22Rv1 (cell line): ENCODE data around the gene TM7SF2.
"Not testable (repeated sequence)": the region's sequence is repeated elsewhere in the genome, so short reads cannot be mapped to it uniquely, and the experiment has no call there.

ENCODE experiments used
- H3K27ac ChIP-seq: fragments of 450-650 bp; 2 replicates; pipeline ENCODE4 v1.5.1; 2017
- ZFX ChIP-seq: fragments of 450-650 bp; IDR thresholded peaks from 2 replicates; pipeline ENCODE4 v1.6.1; 2017; ENCODE audit warnings: antibody characterized with exemption, borderline replicate concordance
- TF ChIP-seq, protein P1 (sequence below): fragments of 450-650 bp; IDR thresholded peaks from 2 replicates; pipeline ENCODE4 v1.5.1; 2017; ENCODE audit warnings: mild to moderate bottlenecking

The TM7SF2 gene

GRCh38 chr11:65141896-65142494 lies 30.3 kb downstream of the TM7SF2 start:
- no peak overlapping the region for H3K27ac ChIP-seq
- TF ChIP-seq, protein P1, sequence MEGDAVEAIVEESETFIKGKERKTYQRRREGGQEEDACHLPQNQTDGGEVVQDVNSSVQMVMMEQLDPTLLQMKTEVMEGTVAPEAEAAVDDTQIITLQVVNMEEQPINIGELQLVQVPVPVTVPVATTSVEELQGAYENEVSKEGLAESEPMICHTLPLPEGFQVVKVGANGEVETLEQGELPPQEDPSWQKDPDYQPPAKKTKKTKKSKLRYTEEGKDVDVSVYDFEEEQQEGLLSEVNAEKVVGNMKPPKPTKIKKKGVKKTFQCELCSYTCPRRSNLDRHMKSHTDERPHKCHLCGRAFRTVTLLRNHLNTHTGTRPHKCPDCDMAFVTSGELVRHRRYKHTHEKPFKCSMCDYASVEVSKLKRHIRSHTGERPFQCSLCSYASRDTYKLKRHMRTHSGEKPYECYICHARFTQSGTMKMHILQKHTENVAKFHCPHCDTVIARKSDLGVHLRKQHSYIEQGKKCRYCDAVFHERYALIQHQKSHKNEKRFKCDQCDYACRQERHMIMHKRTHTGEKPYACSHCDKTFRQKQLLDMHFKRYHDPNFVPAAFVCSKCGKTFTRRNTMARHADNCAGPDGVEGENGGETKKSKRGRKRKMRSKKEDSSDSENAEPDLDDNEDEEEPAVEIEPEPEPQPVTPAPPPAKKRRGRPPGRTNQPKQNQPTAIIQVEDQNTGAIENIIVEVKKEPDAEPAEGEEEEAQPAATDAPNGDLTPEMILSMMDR, result no peak
- TF ChIP-seq ZFX, result no peak

GRCh38 chr11:65147352-65148075 lies 35.8 kb downstream of the TM7SF2 start:
- TF ChIP-seq, protein P1, result no peak

GRCh38 chr11:65148657-65149056 lies 37.0 kb downstream of the TM7SF2 start:
- TF ChIP-seq, protein P1, result no peak
- no peak for TF ChIP-seq ZFX
- no peak overlapping the region for H3K27ac ChIP-seq

More at GRCh38 chr11:65147352-65148075, 35.8 kb downstream of the TM7SF2 start:
- H3K27ac ChIP-seq, result no peak overlapping the region

DNA sequence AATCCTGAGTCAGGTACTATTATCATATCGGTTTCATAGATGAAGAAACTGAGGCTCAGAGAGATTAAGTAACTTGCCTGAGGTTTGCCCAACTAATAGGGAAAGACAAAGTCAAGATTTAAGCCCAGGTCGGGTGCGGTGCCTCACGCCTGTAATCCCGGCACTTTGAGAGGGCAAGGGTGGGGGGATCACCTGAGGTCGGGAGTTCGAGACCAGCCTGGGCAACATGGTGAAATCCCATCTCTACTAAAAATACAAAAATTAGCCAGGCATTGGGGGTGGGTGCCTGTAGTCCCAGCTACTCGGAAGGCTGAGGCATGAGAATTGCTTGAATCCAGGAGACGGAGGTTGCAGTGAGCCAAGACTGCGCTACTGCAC lies 38.4 kb downstream of the TM7SF2 start:
- H3K27ac ChIP-seq, result not testable (repeated sequence)

- no peak overlapping the region for H3K27ac ChIP-seq
- TF ChIP-seq, protein P1, result no peak
- TF ChIP-seq ZFX, result no peak
Measured at GRCh38 chr11:65150509-65151299, 39.0 kb downstream of the TM7SF2 start.

- no peak overlapping the region for H3K27ac ChIP-seq
- TF ChIP-seq ZFX, result no peak
- TF ChIP-seq, protein P1, result no peak
Measured at GRCh38 chr11:65151331-65151899, 39.7 kb downstream of the TM7SF2 start.

DNA sequence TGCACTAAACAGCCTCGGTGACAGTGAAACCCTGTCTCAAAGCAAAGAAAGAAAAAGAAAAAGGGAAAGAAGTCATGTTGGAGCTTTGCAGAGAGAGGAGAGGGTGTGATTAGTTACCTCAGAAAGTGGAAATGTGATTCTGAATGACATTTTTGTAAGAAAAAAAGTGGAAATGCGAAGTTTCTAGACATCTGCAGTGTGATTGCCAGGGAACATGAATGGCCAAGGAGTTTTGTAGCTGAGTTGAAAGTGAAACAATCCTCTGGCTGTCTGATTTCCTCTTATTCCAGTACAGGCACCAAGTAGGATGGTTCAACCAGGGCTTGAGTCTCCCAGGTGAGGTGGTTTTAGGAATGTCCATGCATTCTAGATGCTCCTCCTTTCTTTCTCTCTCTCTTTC lies 40.5 kb downstream of the TM7SF2 start:
- no peak for TF ChIP-seq ZFX
- TF ChIP-seq, protein P1, result no peak

More for the DNA sequence above, 40.5 kb downstream of the TM7SF2 start:
- H3K27ac ChIP-seq, result no peak overlapping the region
